A549 (cell line): ENCODE results near the gene PDK2.

ENCODE experiments used
- ATOH8 ChIP-seq: fragments of 250-450 bp; sonication (Bioruptor Pico); IDR thresholded peaks from 2 replicates; pipeline ENCODE4 v1.5.0; 2020; ENCODE audit warnings: low read depth, mild to moderate bottlenecking, moderate library complexity
- CTCF ChIP-seq: fragments of >200 bp; sonication (Bioruptor Twin); formaldehyde crosslinking; IDR thresholded peaks from 3 replicates; pipeline ENCODE4 v1.5.1; 2016
- USF2 ChIP-seq: fragments of 450-650 bp; IDR thresholded peaks from 2 replicates; pipeline ENCODE4 v1.6.1; 2014; ENCODE audit warnings: antibody characterized with exemption

GRCh38 chr17:50046179-50046578, 49.0 kb upstream of the PDK2 start:
- TF ChIP-seq ATOH8 (CRISPR knock-in tag) (no peak), CTCF (no peak), USF2 (no peak)
